Sigmoid colon (tissue), 7 donors: ENCODE measurements around the gene CHCHD2. TPM values are rescaled to one million over a fixed set of nuclear protein-coding genes. Genes with fewer than 3 reads are reported as not detected.
"Not testable (repeated sequence)": the region's sequence is repeated elsewhere in the genome, so short reads cannot be mapped to it uniquely, and the experiment has no call there.

Source experiments
- DNase-seq: peaks from one replicate; pipeline ENCODE4 v3.0.0-alpha.2; 2019
- H3K27ac ChIP-seq, 4 donors: fragments of 200-600 bp; sonication (generic); one replicate each; pipeline ENCODE4 v1.5.1; 2016 to 2019; ENCODE audit warnings: mild to moderate bottlenecking in 1 of 4
- H3K27me3 ChIP-seq, 3 donors: fragments of 200-600 bp; sonication (generic); one replicate each; pipeline ENCODE4 v1.5.1; 2019; ENCODE audit warnings: mild to moderate bottlenecking in 1 of 3
- H3K36me3 ChIP-seq, 4 donors: fragments of 200-600 bp; sonication (generic); one replicate each; pipeline ENCODE4 v1.5.1; 2016 to 2019
- H3K4me1 ChIP-seq, 4 donors: fragments of 200-600 bp; sonication (generic); one replicate each; pipeline ENCODE4 v1.5.1; 2017 to 2019
- H3K4me3 ChIP-seq, 4 donors: fragments of 200-600 bp; sonication (generic); one replicate each; pipeline ENCODE4 v1.5.1; 2017 to 2019; ENCODE audit warnings: mild to moderate bottlenecking in 2 of 4, moderate library complexity in 1 of 4
- H3K9me3 ChIP-seq, 4 donors: fragments of 200-600 bp in 3 of 4; sonication (generic) in 3 of 4; one replicate each; pipeline versions ENCODE4 v1.5.1 to v1.6.1; 2013 to 2019
- EP300 ChIP-seq, 4 donors: sonication (generic); formaldehyde crosslinking; IDR thresholded peaks; one replicate each; pipeline ENCODE4 v1.6.1; 2017; ENCODE audit warnings: antibody characterized with exemption in 4 of 4
- POLR2A ChIP-seq, 2 donors: fragments of 450-650 bp; IDR thresholded peaks; one replicate each; pipeline ENCODE4 v1.6.1; 2016; ENCODE audit warnings: antibody characterized with exemption in 2 of 2, mild to moderate bottlenecking in 2 of 2, moderate library complexity in 2 of 2
- POLR2AphosphoS5 ChIP-seq, 4 donors: sonication (generic); formaldehyde crosslinking; IDR thresholded peaks; one replicate each; pipeline ENCODE4 v1.6.1; 2017; ENCODE audit warnings: antibody characterized with exemption in 4 of 4
- WGBS, 2 donors: extraction: QIAGEN DNeasy Blood & Tissue Kit; methylation state at CpG; one replicate each; pipeline ENCODE4 v1.1.7; 2013; 5-methylcytosine and 5-hydroxymethylcytosine counted together
- intact Hi-C: fragments of 100-400 bp; cut with DNase I; formaldehyde crosslinking; loops from one replicate; pipeline ENCODE4 v1.15.1; 2023
- polyA plus RNA-seq, 3 donors: library from polyadenylated mRNA; stranded (reverse); fragments of 200-250 nt; gene quantifications; one replicate each; pipeline ENCODE4 v1.2.3, GENCODE V29; 2013
- total RNA-seq, 4 donors: library from RNA; depleted of rRNA; stranded (reverse); fragments of >200 nt; gene quantifications; one replicate each; pipeline ENCODE4 v1.1.0, GENCODE V29; 2016
- TF ChIP-seq, protein P1 (sequence below), 4 experiments: fragments of 450-650 bp in 3 of 4; fragments of 200-600 bp in 1 of 4; IDR thresholded peaks; one replicate each; pipeline ENCODE4 v1.5.1; 2016 to 2019; ENCODE audit warnings: antibody characterized with exemption in 4 of 4, mild to moderate bottlenecking in 3 of 4, moderate library complexity in 2 of 4
- donor health status: healthy with polysubstance abuse.
- donor health status: Bipolar disorder and iron deficiency.
- donor health status: healthy.

Gene CHCHD2
- total and polyA plus RNA-seq, 7 donors = 315 to 769 (median 508) TPM

DNA sequence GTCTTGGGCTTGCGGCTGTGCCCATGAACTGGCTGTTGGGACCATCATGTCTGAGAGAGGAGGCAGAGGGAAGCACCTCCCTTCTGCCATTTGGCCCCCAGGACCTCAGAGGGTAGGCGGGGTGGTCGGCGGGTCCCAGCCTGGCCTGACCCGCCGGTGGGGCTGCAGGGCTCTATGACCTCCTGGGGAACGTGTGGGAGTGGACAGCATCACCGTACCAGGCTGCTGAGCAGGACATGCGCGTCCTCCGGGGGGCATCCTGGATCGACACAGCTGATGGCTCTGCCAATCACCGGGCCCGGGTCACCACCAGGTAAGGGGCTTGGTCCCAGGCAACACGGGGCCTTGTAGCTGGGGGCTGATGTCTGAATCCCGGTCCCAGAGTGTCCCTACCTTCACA is 28.1 kb downstream of the CHCHD2 start:
- H3K9me3 ChIP-seq = no peaks in the 10 kb centered on the region
- no peak for DNase-seq
- no peaks in the 10 kb centered on the region for H3K27me3 ChIP-seq
- peaks cover 0 to 34% (median 29%) of the 10 kb centered on the region in 4 donors for H3K4me1 ChIP-seq
- H3K4me3 ChIP-seq = no peak overlapping the region
- no peak for TF ChIP-seq POLR2A (IDR thresholded peaks at IDR 0.05)
- TF ChIP-seq POLR2AphosphoS5 (IDR thresholded peaks at IDR 0.05) = no peak
- TF ChIP-seq, protein P1, sequence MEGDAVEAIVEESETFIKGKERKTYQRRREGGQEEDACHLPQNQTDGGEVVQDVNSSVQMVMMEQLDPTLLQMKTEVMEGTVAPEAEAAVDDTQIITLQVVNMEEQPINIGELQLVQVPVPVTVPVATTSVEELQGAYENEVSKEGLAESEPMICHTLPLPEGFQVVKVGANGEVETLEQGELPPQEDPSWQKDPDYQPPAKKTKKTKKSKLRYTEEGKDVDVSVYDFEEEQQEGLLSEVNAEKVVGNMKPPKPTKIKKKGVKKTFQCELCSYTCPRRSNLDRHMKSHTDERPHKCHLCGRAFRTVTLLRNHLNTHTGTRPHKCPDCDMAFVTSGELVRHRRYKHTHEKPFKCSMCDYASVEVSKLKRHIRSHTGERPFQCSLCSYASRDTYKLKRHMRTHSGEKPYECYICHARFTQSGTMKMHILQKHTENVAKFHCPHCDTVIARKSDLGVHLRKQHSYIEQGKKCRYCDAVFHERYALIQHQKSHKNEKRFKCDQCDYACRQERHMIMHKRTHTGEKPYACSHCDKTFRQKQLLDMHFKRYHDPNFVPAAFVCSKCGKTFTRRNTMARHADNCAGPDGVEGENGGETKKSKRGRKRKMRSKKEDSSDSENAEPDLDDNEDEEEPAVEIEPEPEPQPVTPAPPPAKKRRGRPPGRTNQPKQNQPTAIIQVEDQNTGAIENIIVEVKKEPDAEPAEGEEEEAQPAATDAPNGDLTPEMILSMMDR (IDR thresholded peaks at IDR 0.05) = no peak
- no peak for TF ChIP-seq EP300 (IDR thresholded peaks at IDR 0.05)
- intact Hi-C loops = loop anchor here (2.0 kb wide), 1 partner anchor 29 kb away; the partner anchor contains the start of gene CHCHD2
- peaks cover 0 to 36% (median 10%) of the 10 kb centered on the region in 4 donors for H3K36me3 ChIP-seq
- peak overlapping the region in 3 of 4 donors; percentile 79 to 86 (median 84) for H3K27ac ChIP-seq
- 96 to 97% methylated on average over 16 of the region's 16 CpGs for WGBS, 2 donors

DNA sequence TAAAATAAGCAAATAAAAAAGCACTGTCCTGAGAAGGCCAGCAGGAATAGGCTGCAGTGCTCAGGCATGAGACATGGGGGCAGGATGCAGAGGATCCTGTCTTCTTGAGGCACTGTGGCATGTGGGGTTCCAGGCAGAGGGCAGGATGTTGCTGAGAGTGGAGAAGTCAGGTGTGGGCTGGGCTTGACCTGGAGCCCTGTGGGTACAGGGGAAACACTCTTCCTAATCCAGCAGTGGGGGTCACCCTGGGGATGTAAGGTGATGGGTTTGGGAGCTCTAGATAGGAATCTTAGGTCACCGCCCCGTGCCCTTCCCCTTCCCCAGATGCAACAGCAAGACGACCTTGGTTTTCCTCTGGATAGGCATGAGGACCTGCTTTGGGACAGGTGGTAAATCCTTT is 28.6 kb downstream of the CHCHD2 start:
- 92 to 96% methylated on average over 3 of the region's 3 CpGs for WGBS, 2 donors
- Histone ChIP-seq H3K9me3 (no peaks in the 10 kb centered on the region), H3K27ac (peak overlapping the region in 2 of 4 donors; percentile 5 to 86), H3K36me3 (peaks cover 0 to 37% (median 10%) of the 10 kb centered on the region in 4 donors), H3K27me3 (no peaks in the 10 kb centered on the region), H3K4me1 (peaks cover 0 to 30% (median 25%) of the 10 kb centered on the region in 4 donors), H3K4me3 (no peak overlapping the region)
- intact Hi-C loops = loop anchor here (2.0 kb wide), 1 partner anchor 29 kb away; the partner anchor contains the start of gene CHCHD2
- no peak for DNase-seq
- TF ChIP-seq POLR2A (IDR thresholded peaks at IDR 0.05) = no peak
- TF ChIP-seq, protein P1 (IDR thresholded peaks at IDR 0.05) = no peak
- no peak for TF ChIP-seq EP300 (IDR thresholded peaks at IDR 0.05)
- no peak for TF ChIP-seq POLR2AphosphoS5 (IDR thresholded peaks at IDR 0.05)

DNA sequence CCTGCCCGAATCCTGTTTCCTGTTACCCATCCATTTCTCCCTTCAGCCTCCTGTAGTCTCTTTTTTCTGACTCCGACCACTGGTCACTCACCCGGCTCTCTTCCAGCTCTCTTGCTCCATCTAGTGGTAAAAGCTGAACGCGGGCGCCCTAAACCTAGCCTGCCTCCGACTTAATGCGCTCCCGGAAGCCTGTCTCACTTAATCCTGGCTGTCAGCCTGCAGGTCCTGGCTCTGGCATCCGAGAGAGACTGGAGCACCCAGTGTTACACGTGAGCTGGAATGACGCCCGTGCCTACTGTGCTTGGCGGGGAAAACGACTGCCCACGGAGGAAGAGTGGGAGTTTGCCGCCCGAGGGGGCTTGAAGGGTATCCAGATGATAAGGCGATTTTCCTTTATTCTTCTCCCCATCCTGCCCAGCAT is 31.9 kb downstream of the CHCHD2 start:
- intact Hi-C loops = loop anchor here (1.0 to 5.0 kb wide), 2 partner anchors 69 to 432 kb away; no protein-coding TSS in a partner anchor
- H3K4me3 ChIP-seq = no peak overlapping the region
- peak; percentile 96 for DNase-seq
- H3K27ac ChIP-seq = peak overlapping the region in 3 of 4 donors; percentile 63 to 73 (median 65)
- H3K27me3 ChIP-seq = no peaks in the 10 kb centered on the region
- 15 to 36% methylated on average over 19 of the region's 19 CpGs for WGBS, 2 donors
- H3K36me3 ChIP-seq = peaks cover 3 to 56% (median 25%) of the 10 kb centered on the region in 4 donors
- peaks cover 0 to 16% (median 12%) of the 10 kb centered on the region in 4 donors for H3K4me1 ChIP-seq
- H3K9me3 ChIP-seq = no peaks in the 10 kb centered on the region
- TF ChIP-seq EP300 (IDR thresholded peaks at IDR 0.05) = no peak
- peak in 3 of 4 donors; percentile 37 to 53 (median 48) for TF ChIP-seq POLR2AphosphoS5 (IDR thresholded peaks at IDR 0.05)
- TF ChIP-seq, protein P1 (IDR thresholded peaks at IDR 0.05) = peak; percentile 80 to 95 (median 92)
- TF ChIP-seq POLR2A (IDR thresholded peaks at IDR 0.05) = no peak

DNA sequence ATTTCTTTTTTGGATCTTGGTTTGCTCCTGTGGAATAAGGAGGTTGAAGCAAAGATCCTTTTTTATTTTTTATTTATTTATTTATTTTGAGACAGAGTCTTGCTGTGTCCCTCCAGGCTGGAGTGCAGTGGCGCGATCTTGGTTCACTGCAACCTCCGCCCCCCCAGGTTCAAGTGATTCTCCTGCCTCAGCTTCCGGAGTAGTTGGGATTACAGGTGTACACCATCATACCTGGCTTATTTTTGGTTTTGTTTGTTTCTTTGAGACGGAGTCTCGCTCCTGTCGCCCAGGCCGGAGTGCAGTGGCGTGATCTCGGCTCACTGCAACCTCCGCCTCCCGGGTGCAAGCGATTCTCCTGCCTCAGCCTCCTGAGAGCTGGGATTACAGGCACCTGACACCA is 39.9 kb downstream of the CHCHD2 start:
- peaks cover 0 to 13% (median 12%) of the 10 kb centered on the region in 4 donors for H3K4me1 ChIP-seq
- H3K27ac ChIP-seq, H3K4me3 ChIP-seq, intact Hi-C loops, H3K27me3 ChIP-seq, H3K9me3 ChIP-seq: not testable (repeated sequence)
- peaks cover 11 to 61% (median 37%) of the 10 kb centered on the region in 4 donors for H3K36me3 ChIP-seq
- 96 to 98% methylated on average over 13 of the region's 13 CpGs for WGBS, 2 donors
- peak; percentile 42 for DNase-seq

DNA sequence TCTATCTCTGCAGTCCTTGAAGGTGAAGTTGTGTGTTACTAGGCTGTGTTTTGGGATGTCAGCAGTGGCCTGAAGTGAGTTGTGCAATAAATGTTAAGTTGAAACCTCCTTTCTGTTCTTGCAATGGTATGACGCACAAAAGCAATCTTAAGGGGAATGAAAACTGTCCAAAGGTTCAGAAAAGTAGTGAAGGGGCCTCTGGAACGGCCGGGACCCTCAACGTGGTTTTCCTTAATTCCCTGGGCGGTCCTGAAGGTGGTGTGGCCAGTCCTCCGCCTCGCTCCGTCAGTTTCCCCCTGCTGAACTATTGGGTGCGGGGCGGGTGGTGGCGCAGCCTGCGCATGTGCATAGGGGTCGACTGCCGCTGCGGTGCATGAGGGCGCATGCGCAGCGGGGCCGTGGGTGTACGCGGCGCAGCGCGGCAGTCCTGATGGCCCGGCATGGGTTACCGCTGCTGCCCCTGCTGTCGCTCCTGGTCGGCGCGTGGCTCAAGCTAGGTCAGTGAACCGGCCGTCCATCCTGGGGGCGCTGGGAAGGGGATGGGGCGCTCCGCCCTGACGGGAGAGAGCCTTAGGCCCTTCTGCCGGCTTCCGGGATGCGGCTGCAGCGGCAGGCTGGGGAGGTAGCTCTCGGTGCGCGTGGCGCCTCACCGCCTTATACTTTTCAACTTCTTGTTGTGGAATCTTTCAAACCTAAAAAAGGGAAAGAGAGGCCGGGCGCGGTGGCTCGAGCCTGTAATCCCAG is 42.2 kb downstream of the CHCHD2 start, which contains the start of gene SUMF2:
TSS of gene SUMF2 (plus strand) at position 405 of the 744 bp plus-strand sequence. CDS start at position 431, 26 bp downstream.
- peak within 1 kb of the TSS; percentile 91 to 96 (median 95) for H3K27ac ChIP-seq
- no peaks in the 10 kb centered on the region for H3K9me3 ChIP-seq
- H3K27me3 ChIP-seq = no peaks in the 10 kb centered on the region
- peak within 1 kb of the TSS; percentile 70 to 89 (median 80) for H3K4me3 ChIP-seq
- WGBS, 2 donors = 1% methylated on average over 49 of the region's 49 CpGs
- peaks cover 0 to 13% (median 12%) of the 10 kb centered on the region in 4 donors for H3K4me1 ChIP-seq
- intact Hi-C loops = loop anchor here (5.0 kb wide), 1 partner anchor 112 kb away; the partner anchor contains the start of gene MRPS17
- H3K36me3 ChIP-seq = peaks cover 13 to 61% (median 33%) of the 10 kb centered on the region in 4 donors
- DNase-seq = peak; percentile 94
- TF ChIP-seq POLR2AphosphoS5 (IDR thresholded peaks at IDR 0.05) (peak; percentile 95 to 98 (median 98)), POLR2A (IDR thresholded peaks at IDR 0.05) (peak; percentile 87 to 92)
- TF ChIP-seq, protein P1 (IDR thresholded peaks at IDR 0.05) = no peak
